ENCODE results near the gene SNURF. TPM values are rescaled to one million over a fixed set of nuclear protein-coding genes. Genes with fewer than 3 reads are reported as not detected.
"Not testable (repeated sequence)": the region's sequence is repeated elsewhere in the genome, so short reads cannot be mapped to it uniquely, and the experiment has no call there.

Gene SNURF, protein sequence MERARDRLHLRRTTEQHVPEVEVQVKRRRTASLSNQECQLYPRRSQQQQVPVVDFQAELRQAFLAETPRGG
- 10.0 TPM for polyA plus RNA-seq (2012; ENCODE audit: low read depth, missing spikeins)

DNA sequence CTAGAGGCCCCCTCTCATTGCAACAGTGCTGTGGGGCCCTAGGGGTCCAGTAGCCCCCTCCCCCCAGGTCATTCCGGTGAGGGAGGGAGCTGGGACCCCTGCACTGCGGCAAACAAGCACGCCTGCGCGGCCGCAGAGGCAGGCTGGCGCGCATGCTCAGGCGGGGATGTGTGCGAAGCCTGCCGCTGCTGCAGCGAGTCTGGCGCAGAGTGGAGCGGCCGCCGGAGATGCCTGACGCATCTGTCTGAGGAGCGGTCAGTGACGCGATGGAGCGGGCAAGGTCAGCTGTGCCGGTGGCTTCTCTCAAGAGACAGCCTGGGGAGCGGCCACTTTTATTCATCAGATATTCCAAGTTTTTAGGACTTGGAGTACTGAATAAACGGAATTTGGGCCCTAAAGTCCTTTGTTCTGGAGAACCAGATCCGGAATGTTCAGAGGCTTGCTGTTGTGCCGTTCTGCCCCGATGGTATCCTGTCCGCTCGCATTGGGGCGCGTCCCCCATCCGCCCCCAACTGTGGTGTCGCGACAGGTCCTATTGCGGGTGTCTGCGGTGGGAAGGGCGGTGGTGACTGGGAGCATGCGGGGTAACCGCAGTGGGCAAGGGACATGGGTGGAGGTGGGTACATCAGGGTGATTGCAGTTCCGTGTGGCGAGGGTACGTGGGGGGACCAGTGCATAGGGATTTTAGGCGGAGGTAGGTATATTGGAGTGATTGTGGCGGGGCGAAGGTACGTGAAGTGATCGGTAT lies at the start of gene SNURF, which contains the start of gene SNRPN:
SNURF (plus strand) TSS at position 205 of the 748 bp plus-strand sequence; CDS start at position 267, 62 bp downstream.
SNRPN (plus strand) TSS at position 205 of the 748 bp plus-strand sequence. CDS start 19,467 bp downstream, outside the sequence.
- FAIRE-seq (peak; percentile 72), DNase-seq (ENCODE audit: insufficient read length, low spot score) (peak; percentile 27)
- TF ChIP-seq POLR2A (IDR thresholded peaks at IDR 0.05; ENCODE audit: low read depth, low read length), result peak; percentile 84
- peak; percentile 56; the same call in 1 of the 2 replicates for TF ChIP-seq TAF1 (IDR thresholded peaks at IDR 0.05; ENCODE audit: low read depth, low read length)
- TF ChIP-seq POLR2AphosphoS5 (IDR thresholded peaks at IDR 0.05; ENCODE audit: low read depth, low read length), result peak; percentile 89
- TF ChIP-seq POU2F2 (IDR thresholded peaks at IDR 0.05; ENCODE audit: low read depth, low read length), result no peak
- no peak for TF ChIP-seq PAX5 (IDR thresholded peaks at IDR 0.05; ENCODE audit: insufficient read depth, low read length, severe bottlenecking)

DNA sequence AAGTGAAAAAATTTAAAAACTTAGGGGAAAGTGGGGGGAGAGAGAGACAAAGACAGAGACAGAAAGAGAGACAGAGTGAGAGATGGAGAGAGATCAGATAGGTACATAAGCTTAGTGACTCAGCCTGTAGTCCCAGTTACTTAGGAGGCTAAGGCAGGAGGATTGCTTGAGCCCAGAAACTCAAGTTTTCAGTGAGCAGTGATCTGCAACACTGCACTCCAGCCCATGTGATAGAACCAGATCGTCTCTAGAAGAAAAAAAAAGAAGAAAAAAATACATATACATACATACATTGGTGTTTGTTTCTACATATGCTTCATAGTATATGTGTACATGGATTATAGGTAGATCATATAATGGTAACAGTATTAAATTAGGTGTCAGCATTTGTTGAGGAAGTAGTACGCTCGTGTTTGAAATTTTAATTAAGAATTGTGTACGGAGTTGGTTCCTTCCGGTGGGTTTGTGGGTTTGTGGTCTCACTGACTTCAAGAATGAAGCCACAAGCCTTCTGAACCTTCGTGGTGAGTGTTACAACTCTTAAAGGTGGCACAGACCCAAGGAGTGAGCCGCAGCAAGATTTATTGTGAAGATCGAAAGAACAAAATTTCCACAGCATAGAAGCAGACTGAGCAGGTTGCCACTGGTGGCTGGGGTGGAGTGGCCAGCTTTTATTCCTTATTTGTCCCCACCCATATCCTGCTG lies 38.3 kb upstream of the SNURF start:
- no peak for TF ChIP-seq POLR2A (IDR thresholded peaks at IDR 0.05; ENCODE audit: low read depth, low read length)
- no peak for TF ChIP-seq PAX5 (IDR thresholded peaks at IDR 0.05; ENCODE audit: insufficient read depth, low read length, severe bottlenecking)
- no peak for TF ChIP-seq POU2F2 (IDR thresholded peaks at IDR 0.05; ENCODE audit: low read depth, low read length)
- no peak for TF ChIP-seq POLR2AphosphoS5 (IDR thresholded peaks at IDR 0.05; ENCODE audit: low read depth, low read length)
- DNase-seq (ENCODE audit: insufficient read length, low spot score) (no peak), FAIRE-seq (no peak)

DNA sequence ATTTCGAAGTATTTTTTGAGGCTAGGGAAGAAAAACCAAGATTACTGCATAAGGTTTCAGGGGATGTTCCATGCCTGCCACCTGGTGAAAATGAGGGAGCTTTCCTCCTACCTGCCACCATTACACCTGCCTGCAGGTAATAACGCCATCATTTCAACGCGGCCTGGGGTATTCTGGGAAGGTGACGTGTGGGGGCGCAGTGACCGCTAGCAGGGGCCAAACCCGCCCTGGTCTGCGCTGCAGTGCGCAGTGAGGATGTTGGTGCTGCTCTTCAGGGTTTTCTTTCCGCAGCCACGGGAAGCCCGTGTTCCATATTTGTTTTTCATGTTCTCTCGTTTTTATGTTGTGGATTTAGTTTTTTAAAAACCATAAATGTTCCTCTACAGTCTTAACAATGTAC lies 37.4 kb upstream of the SNURF start:
- no peak for FAIRE-seq
- DNase-seq (ENCODE audit: insufficient read length, low spot score), result no peak
- TF ChIP-seq TAF1 (IDR thresholded peaks at IDR 0.05; ENCODE audit: low read depth, low read length) (no peak), POLR2A (IDR thresholded peaks at IDR 0.05; ENCODE audit: low read depth, low read length) (no peak), POLR2AphosphoS5 (IDR thresholded peaks at IDR 0.05; ENCODE audit: low read depth, low read length) (no peak), SPI1 (IDR thresholded peaks at IDR 0.05; ENCODE audit: low read depth, low read length) (no peak), POU2F2 (IDR thresholded peaks at IDR 0.05; ENCODE audit: low read depth, low read length) (no peak), PAX5 (IDR thresholded peaks at IDR 0.05; ENCODE audit: insufficient read depth, low read length, severe bottlenecking) (no peak)

DNA sequence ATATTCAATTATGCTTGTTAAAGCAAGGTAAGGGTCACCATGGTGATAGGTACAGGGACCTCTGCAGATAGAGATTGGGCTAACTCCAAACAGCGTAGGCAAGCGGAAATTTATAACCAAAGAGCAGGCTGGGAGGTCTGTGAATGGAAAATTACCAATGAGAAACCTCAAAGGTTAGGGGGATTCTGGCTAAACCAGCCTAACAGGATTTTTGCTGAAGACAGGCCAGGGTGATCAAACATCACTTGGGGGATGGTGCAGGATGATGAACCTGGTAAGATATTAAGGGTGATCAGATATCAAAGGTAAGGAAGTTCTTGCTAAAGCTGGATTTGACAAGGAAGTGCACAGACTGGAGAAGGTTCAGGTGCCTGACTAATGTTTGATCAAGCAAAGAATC lies 35.3 kb upstream of the SNURF start:
- no peak for DNase-seq (ENCODE audit: insufficient read length, low spot score)
- TF ChIP-seq POLR2AphosphoS5 (IDR thresholded peaks at IDR 0.05; ENCODE audit: low read depth, low read length) (no peak), SPI1 (IDR thresholded peaks at IDR 0.05; ENCODE audit: low read depth, low read length) (no peak), TAF1 (IDR thresholded peaks at IDR 0.05; ENCODE audit: low read depth, low read length) (no peak), POLR2A (IDR thresholded peaks at IDR 0.05; ENCODE audit: low read depth, low read length) (no peak), POU2F2 (IDR thresholded peaks at IDR 0.05; ENCODE audit: low read depth, low read length) (no peak), PAX5 (IDR thresholded peaks at IDR 0.05; ENCODE audit: insufficient read depth, low read length, severe bottlenecking) (no peak)
- no peak for FAIRE-seq

DNA sequence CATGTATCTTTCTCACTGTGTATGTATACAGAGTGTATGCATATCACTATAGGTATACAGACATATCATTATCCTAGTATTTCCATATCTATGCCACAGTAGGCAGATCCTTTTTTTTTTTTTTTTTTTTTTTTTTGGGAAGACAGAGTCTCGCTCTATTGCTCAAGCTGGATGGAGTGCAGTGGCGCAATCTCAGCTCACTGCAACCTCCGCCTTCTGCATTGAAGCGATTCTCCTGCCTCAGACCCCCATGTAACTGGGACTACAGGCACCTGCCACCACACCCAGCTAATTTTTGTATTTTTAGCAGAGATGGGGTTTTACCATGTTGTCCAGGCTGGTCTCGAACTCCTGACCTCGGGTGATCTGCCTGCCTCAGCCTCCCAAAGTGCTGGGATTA lies 32.0 kb upstream of the SNURF start:
- DNase-seq (ENCODE audit: insufficient read length, low spot score); FAIRE-seq: not testable (repeated sequence)

DNA sequence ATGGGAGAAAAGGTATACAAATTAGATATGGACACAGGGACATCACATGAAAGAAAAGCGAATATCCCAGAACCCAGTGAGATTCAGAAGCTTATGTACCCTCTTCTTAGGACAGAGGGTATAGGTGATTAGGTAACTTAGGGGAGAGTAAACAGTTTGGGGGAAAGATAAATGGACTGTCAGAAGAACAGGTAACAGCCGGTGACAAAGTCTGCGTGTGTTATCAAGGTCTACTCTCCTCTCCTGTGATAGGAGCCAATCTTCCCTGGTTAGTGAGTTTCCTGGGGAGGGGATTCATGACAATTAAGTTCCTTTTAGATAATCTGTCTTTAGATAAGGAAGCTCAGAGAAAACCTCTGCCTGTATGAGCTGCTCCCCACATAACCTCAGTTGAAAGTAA lies 30.6 kb upstream of the SNURF start:
- no peak for FAIRE-seq
- TF ChIP-seq TAF1 (IDR thresholded peaks at IDR 0.05; ENCODE audit: low read depth, low read length) (no peak), POU2F2 (IDR thresholded peaks at IDR 0.05; ENCODE audit: low read depth, low read length) (no peak), POLR2A (IDR thresholded peaks at IDR 0.05; ENCODE audit: low read depth, low read length) (no peak), SPI1 (IDR thresholded peaks at IDR 0.05; ENCODE audit: low read depth, low read length) (no peak)

DNA sequence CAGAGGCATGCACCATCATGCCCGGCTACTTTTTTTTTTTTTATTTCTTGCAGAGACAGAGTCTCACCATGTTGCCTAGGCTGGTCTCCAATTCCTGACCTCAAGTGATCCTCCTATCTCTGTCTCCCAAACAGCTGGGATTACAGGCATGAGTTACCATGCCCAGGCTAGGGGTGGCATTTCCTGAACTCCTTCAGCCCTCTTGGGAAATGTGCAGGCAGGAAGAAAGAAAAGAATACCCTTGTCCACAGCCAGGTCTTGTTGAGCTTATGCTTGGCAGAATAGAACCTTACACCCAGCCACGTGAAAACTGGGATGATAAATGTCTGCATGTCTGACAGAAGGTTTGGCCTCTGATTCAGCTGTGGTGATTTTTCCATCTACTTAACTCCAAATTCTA lies 30.2 kb upstream of the SNURF start:
- DNase-seq (ENCODE audit: insufficient read length, low spot score) (no peak), FAIRE-seq (no peak)
- TF ChIP-seq POLR2AphosphoS5 (IDR thresholded peaks at IDR 0.05; ENCODE audit: low read depth, low read length) (no peak), TAF1 (IDR thresholded peaks at IDR 0.05; ENCODE audit: low read depth, low read length) (no peak), PAX5 (IDR thresholded peaks at IDR 0.05; ENCODE audit: insufficient read depth, low read length, severe bottlenecking) (no peak), SPI1 (IDR thresholded peaks at IDR 0.05; ENCODE audit: low read depth, low read length) (no peak), POLR2A (IDR thresholded peaks at IDR 0.05; ENCODE audit: low read depth, low read length) (no peak), POU2F2 (IDR thresholded peaks at IDR 0.05; ENCODE audit: low read depth, low read length) (no peak)

More for the DNA sequence above, 30.6 kb upstream of the SNURF start:
- no peak for DNase-seq (ENCODE audit: insufficient read length, low spot score)

DNA sequence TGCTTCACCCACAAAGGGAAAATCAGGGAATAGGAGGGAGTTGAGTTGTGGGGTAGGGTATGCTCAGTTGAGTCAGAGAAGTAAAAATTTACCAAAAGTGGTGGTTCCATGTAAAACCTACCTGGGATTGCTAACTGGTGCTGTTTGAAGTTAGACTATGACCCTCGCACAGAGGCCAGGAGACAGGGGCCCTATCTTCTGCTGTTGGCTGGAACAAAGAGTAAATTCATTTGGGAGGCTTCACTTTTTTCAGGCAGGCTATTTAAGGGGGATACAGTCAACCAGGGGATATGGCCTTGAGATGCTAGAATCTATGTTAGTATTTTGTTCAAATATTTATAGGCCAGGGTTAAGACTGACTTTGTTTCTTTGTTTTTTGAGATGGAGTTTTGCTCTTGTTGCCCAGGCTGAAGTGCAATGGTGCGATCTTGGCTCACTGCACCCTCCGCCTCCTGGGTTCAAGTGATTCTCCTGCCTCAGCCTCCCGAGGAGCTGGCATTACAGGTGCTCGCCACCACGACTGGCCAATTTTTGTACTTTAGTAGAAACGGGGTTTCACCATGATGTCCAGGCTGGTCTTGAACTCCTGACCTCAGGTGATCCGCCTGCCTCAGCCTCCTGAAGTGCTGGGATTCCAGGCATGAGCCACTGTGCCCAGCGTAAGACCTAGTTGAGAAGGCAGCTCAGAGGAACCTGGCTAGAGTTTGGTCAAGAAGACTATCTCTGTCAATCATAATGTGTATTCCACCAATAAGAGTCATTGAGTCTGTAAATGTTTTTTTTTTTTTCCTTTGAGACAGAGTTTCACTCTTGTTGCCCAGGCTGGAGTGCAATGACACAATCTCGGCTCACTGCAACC lies 22.7 kb upstream of the SNURF start:
- DNase-seq (ENCODE audit: insufficient read length, low spot score); FAIRE-seq: not testable (repeated sequence)

DNA sequence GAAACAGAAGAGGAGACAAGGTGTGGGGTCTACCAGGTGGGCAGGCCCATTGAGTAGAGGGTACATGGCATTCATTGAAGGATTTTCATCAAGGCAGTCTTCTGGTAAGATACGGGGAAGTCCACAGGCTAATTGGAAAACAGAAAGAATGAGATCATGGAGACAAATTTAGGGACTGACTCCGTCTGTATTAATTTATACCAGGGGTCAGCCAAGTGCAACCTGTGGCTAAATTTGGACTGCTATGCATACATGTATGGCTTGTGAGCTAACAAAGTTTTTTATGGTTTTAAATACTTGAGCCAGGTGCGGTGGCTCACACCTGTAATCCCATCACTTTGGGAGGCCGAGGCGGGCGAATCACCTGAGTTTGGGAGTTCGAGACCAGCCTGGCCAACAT lies 21.1 kb upstream of the SNURF start:
- no peak for TF ChIP-seq POLR2AphosphoS5 (IDR thresholded peaks at IDR 0.05; ENCODE audit: low read depth, low read length)
- TF ChIP-seq POLR2A (IDR thresholded peaks at IDR 0.05; ENCODE audit: low read depth, low read length), result no peak
- TF ChIP-seq PAX5 (IDR thresholded peaks at IDR 0.05; ENCODE audit: insufficient read depth, low read length, severe bottlenecking), result no peak
- no peak for TF ChIP-seq POU2F2 (IDR thresholded peaks at IDR 0.05; ENCODE audit: low read depth, low read length)
- no peak for TF ChIP-seq TAF1 (IDR thresholded peaks at IDR 0.05; ENCODE audit: low read depth, low read length)
- TF ChIP-seq SPI1 (IDR thresholded peaks at IDR 0.05; ENCODE audit: low read depth, low read length), result no peak
- no peak for DNase-seq (ENCODE audit: insufficient read length, low spot score)
- no peak for FAIRE-seq

DNA sequence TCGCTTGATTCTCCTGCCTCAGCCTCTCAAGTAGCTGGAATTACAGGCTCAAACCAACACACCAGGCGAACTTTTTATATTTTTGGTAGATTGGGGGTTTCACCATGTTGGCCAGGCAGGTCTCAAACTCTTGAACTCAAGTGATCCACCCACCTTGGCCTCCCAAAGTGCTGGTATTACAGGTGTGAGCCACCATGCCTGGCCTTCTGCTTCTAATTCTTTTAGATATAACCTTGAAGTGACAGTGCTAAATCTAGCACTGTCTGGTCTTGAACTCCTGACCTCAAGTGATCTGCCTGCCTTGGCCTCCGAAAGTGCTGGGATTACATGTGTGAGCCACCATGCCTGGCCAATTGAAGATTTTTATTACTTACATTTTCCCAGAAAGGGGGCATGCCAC lies 16.6 kb upstream of the SNURF start:
- not testable (repeated sequence) for DNase-seq (ENCODE audit: insufficient read length, low spot score); FAIRE-seq
